HepG2 (cell line): ENCODE results near the gene PBX4. TPM values are rescaled to one million over a fixed set of nuclear protein-coding genes. Genes with fewer than 3 reads are reported as not detected.

Experiments
- ATAC-seq: fragments of 200-7000 bp; cut with Tn5 transposase; 3 replicates; pipeline ENCODE4 v1.9.1; 2020; ENCODE audit warnings: mild to moderate bottlenecking, moderate library complexity
- BruUV-seq: library from RNA; stranded (reverse); fragments of 400-500 nt; replicated peaks from 2 replicates; lab custom pipeline; 2021; lab: Mats Ljungman, UMichigan
- CTCF ChIA-PET: fragments of 300-600 bp; formaldehyde crosslinking; extraction: SDS; loops from one replicate; lab custom pipeline; 2021; ENCODE audit warnings: low total read pairs, inconsistent platforms, low intra/inter-chr PET ratio; lab: Yijun Ruan, JAX
- POLR2A ChIA-PET: fragments of 350-600 bp; sonication (Branson Sonifier 250); formaldehyde crosslinking; loops from one replicate; lab custom pipeline; 2020; ENCODE audit warnings: antibody characterized with exemption, inconsistent platforms; lab: Yijun Ruan, JAX
- DNase-seq: peaks from one replicate; pipeline ENCODE4 v3.0.0-alpha.2; 2015; ENCODE audit warnings: low spot score
- FAIRE-seq: peaks from 3 replicates; lab custom pipeline; 2011; peaks lifted over from hg19 to GRCh38; lab: Jason Lieb, UNC
- H2AFZ ChIP-seq: one replicate; pipeline ENCODE4 v1.6.1; 2011; ENCODE audit warnings: low read length, inconsistent platforms
- H3K27ac ChIP-seq: fragments of 300-600 bp; 3 replicates; pipeline ENCODE4 v1.8.0; 2011; ENCODE audit warnings: mixed run types, mild to moderate bottlenecking, mixed read lengths, low read length, inconsistent platforms; ENCODE audit not compliant: insufficient read depth; ENCODE audit errors: extremely low read length
- H3K27me3 ChIP-seq, 2 experiments: fragments of 200-600 bp in 1 of 2; 2 replicates in 1 of 2; 3 replicates in 1 of 2; pipeline versions ENCODE4 v1.6.0 to v1.8.0; 2011; ENCODE audit warnings: low read length in 2 of 2, mild to moderate bottlenecking in 2 of 2, moderate library complexity in 2 of 2, inconsistent platforms in 1 of 2; ENCODE audit not compliant: insufficient read depth in 2 of 2, control insufficient read depth in 1 of 2
- H3K36me3 ChIP-seq, 2 experiments: fragments of 200-600 bp in 1 of 2; replicated peaks in 1 of 2; 2 replicates in 1 of 2; 3 replicates in 1 of 2; pipeline versions ENCODE4 v1.5.1 to v1.8.0; 2011; ENCODE audit warnings: low read length in 2 of 2, inconsistent platforms in 1 of 2; ENCODE audit not compliant: insufficient read depth in 2 of 2, control insufficient read depth in 1 of 2
- H3K4me1 ChIP-seq: 2 replicates; pipeline ENCODE4 v1.5.1; 2012; ENCODE audit warnings: low read length, inconsistent platforms; ENCODE audit not compliant: insufficient read depth
- H3K4me2 ChIP-seq: 2 replicates; pipeline ENCODE4 v1.6.0; 2011; ENCODE audit warnings: low read depth, low read length, inconsistent platforms
- H3K4me3 ChIP-seq, 3 experiments: fragments of 200-600 bp in 1 of 3; sonication (generic), shearing (Covaris generic) in 1 of 3; replicated peaks in 1 of 3; 2 replicates each; pipeline ENCODE4 v1.5.1; 2011 to 2016; ENCODE audit warnings: low read length in 3 of 3, inconsistent platforms in 2 of 3, low read depth in 2 of 3, mild to moderate bottlenecking in 2 of 3, control low read depth in 1 of 3, mixed read lengths in 1 of 3; ENCODE audit not compliant: insufficient read depth in 1 of 3
- H3K79me2 ChIP-seq: one replicate; pipeline ENCODE4 v1.6.1; 2011; ENCODE audit warnings: low read length, inconsistent platforms; ENCODE audit not compliant: insufficient read depth
- H3K9ac ChIP-seq: 2 replicates; pipeline ENCODE4 v1.6.0; 2011; ENCODE audit warnings: mild to moderate bottlenecking, low read depth, low read length, inconsistent platforms; ENCODE audit not compliant: insufficient read depth
- H3K9me3 ChIP-seq: 2 replicates; pipeline ENCODE4 v1.5.1; 2012; ENCODE audit warnings: mild to moderate bottlenecking, low read length
- H4K20me1 ChIP-seq: 2 replicates; pipeline ENCODE4 v1.6.0; 2011; ENCODE audit warnings: inconsistent platforms, mild to moderate bottlenecking, low read length, moderate library complexity; ENCODE audit not compliant: insufficient read depth
- ADNP ChIP-seq: sonication (generic); formaldehyde crosslinking; IDR thresholded peaks from 2 replicates; pipeline ENCODE4 v1.4.0; 2020; ENCODE audit warnings: missing genetic modification reagents
- AGO2 ChIP-seq: fragments of 200-400 bp; formaldehyde crosslinking; optimal IDR thresholded peaks from 2 replicates; pipeline ENCODE3; 2017; ENCODE audit warnings: mild to moderate bottlenecking, low read depth, low read length, moderate library complexity
- CREM ChIP-seq, 2 experiments: sonication (generic) in 1 of 2; formaldehyde crosslinking in 1 of 2; IDR thresholded peaks; 2 replicates each; pipeline versions ENCODE4 v1.4.0 to v1.6.1; 2016 to 2020; ENCODE audit warnings: antibody characterized with exemption in 1 of 2, mild to moderate bottlenecking in 1 of 2, missing genetic modification reagents in 1 of 2
- ZFP36 ChIP-seq: fragments of 150-350 bp; IDR thresholded peaks from 2 replicates; pipeline ENCODE4 v1.6.1; 2018; ENCODE audit warnings: borderline replicate concordance, low read length, low read depth; ENCODE audit not compliant: partially characterized antibody
- ZMAT5 ChIP-seq: sonication (generic); formaldehyde crosslinking; IDR thresholded peaks from 2 replicates; pipeline ENCODE4 v1.5.0; 2020; ENCODE audit warnings: mild to moderate bottlenecking, low read depth, missing genetic modification reagents, borderline replicate concordance
- ZNF746 ChIP-seq: sonication (generic); formaldehyde crosslinking; IDR thresholded peaks from 2 replicates; pipeline ENCODE4 v1.8.0; 2022; ENCODE audit warnings: mild to moderate bottlenecking, missing genetic modification reagents
- WGBS: methylation state at CpG from one replicate; pipeline ENCODE4 v1.1.6; 2017; ENCODE audit warnings: low lambda C conversion rate; 5-methylcytosine and 5-hydroxymethylcytosine counted together
- in situ Hi-C: cut with HindIII; loops from 2 replicates; pipeline ENCODE4 v1.10.0; 2017; ENCODE audit warnings: low pct_unique_long_range_greater_than_20kb; ENCODE audit not compliant: extremely low pct_ligation_motif_present
- intact Hi-C: fragments of 100-400 bp; cut with micrococcal nuclease; formaldehyde crosslinking; loops from one replicate; pipeline ENCODE4 v1.10.0; 2022; ENCODE audit not compliant: unreplicated experiment
- polyA plus RNA-seq, 8 experiments: library from polyadenylated mRNA; depleted of rRNA in 3 of 8; stranded (reverse) in 7 of 8; unstranded in 1 of 8; fragments of >200 nt; fragmentation: Illumina TruSeq in 4 of 8; extraction: Trizol in 4 of 8; gene quantifications; 2 replicates each; pipeline versions ENCODE4 v1.2.1 to v1.2.3, GENCODE V29; 2011 to 2016; ENCODE audit warnings: low read depth in 4 of 8, missing spikeins in 1 of 8, mixed read lengths in 1 of 8; ENCODE audit not compliant: insufficient read depth in 1 of 8
- total RNA-seq, 5 experiments: library from RNA; depleted of rRNA; stranded (reverse); fragments of >200 nt; fragmentation: Illumina TruSeq; extraction: Trizol; gene quantifications; 2 replicates each; pipeline ENCODE4 v1.2.3, GENCODE V29; 2016; ENCODE audit warnings: low read depth in 1 of 5
- TF ChIP-seq, protein P1 (sequence below): IDR thresholded peaks from 2 replicates; pipeline ENCODE4 v1.6.1; 2016; ENCODE audit warnings: missing compliant biosample characterization, missing genetic modification reagents, borderline replicate concordance

PBX4 gene
- total and polyA plus RNA-seq, 2 of the 13 experiments (the other 11 are each of a cell fraction or from before 2014, with no cell fraction given), result not detected

DNA sequence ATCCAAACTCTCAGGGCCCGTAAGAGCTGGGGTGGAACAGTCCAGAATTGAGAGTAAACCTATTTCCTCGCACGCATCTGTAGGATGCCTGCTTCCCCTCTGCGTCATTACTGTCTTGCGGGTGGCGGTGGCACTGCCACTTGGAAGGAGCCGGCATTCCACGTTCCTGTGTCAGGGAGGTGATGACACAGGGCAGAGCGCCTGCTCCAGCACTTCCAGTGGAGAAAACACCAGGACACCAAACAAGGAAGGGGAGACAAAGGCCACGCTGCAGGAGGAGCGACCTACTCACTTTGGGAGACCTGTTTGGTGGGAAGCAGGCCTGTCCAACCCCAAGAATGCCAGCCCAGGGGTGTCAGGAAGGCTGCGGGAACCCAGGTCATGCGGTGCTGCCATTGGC, 37.1 kb downstream of the PBX4 start:
- no peak overlapping the region for H3K9ac ChIP-seq
- ATAC-seq, result no peak
- BruUV-seq, result no TSS peak
- no peaks in the 10 kb centered on the region for H3K9me3 ChIP-seq
- in situ Hi-C loops, result no loop called here
- no peaks in the 10 kb centered on the region for H3K79me2 ChIP-seq
- TF ChIP-seq ZFP36 (no peak), CREM (IDR thresholded peaks at IDR 0.05) (no peak), CREM (CRISPR knock-in tag; IDR thresholded peaks at IDR 0.05) (no peak), ADNP (CRISPR knock-in tag) (no peak), AGO2 (no peak), ZMAT5 (CRISPR knock-in tag) (no peak)
- TF ChIP-seq, all 625 proteins: peak for 0
- Histone ChIP-seq H2AFZ (no peak overlapping the region), H3K36me3 (no peaks in the 10 kb centered on the region), H4K20me1 (no peaks in the 10 kb centered on the region), H3K27me3 (peaks cover 0 to 6% of the 10 kb centered on the region in 2 experiments; a peak in 3 of 5 replicates), H3K4me2 (no peak overlapping the region), H3K4me1 (no peaks in the 10 kb centered on the region), H3K4me3 (no peak overlapping the region), H3K27ac (no peak overlapping the region)
- ChIA-PET POLR2A (no interaction called here), CTCF (no interaction called here)
- 49% methylated on average over 12 of the region's 13 CpGs for WGBS
- DNase-seq (no peak), FAIRE-seq (no peak)
- intact Hi-C loops, result no loop called here

- no peaks in the 10 kb centered on the region for H3K9me3 ChIP-seq
- H3K4me3 ChIP-seq, result no peak overlapping the region
- ChIA-PET POLR2A (no interaction called here), CTCF (no interaction called here)
- no peak overlapping the region for H3K9ac ChIP-seq
- no peak for TF ChIP-seq ZNF746 (CRISPR knock-in tag)
- TF ChIP-seq, protein P1, sequence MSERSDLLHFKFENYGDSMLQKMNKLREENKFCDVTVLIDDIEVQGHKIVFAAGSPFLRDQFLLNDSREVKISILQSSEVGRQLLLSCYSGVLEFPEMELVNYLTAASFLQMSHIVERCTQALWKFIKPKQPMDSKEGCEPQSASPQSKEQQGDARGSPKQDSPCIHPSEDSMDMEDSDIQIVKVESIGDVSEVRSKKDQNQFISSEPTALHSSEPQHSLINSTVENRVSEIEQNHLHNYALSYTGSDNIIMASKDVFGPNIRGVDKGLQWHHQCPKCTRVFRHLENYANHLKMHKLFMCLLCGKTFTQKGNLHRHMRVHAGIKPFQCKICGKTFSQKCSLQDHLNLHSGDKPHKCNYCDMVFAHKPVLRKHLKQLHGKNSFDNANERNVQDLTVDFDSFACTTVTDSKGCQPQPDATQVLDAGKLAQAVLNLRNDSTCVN (CRISPR knock-in tag), result no peak
- intact Hi-C loops (no loop called here), in situ Hi-C loops (no loop called here)
- no peaks in the 10 kb centered on the region for H4K20me1 ChIP-seq
- no peak overlapping the region for H3K27ac ChIP-seq
- 62% methylated on average over 4 of the region's 4 CpGs for WGBS
- no peaks in the 10 kb centered on the region for H3K36me3 ChIP-seq
- no peak overlapping the region for H3K4me2 ChIP-seq
- FAIRE-seq (no peak), ATAC-seq (no peak), DNase-seq (no peak)
- no peaks in the 10 kb centered on the region for H3K79me2 ChIP-seq
- no TSS peak for BruUV-seq
- H3K4me1 ChIP-seq, result no peaks in the 10 kb centered on the region
- H3K27me3 ChIP-seq, result peaks cover 0 to 6% of the 10 kb centered on the region in 2 experiments; a peak in 3 of 5 replicates
- H2AFZ ChIP-seq, result no peak overlapping the region
Observed at GRCh38 chr19:19580418-19580817, 38.1 kb downstream of the PBX4 start.
